GM04504 (cell line): Measurements from ENCODE around the gene TCEAL4.
"Not testable (repeated sequence)": the region's sequence is repeated elsewhere in the genome, so short reads cannot be mapped to it uniquely, and the experiment has no call there.

ENCODE experiments used
- DNase-seq: peaks from one replicate; pipeline ENCODE4 v3.0.0-alpha.2; 2012; ENCODE audit warnings: low read depth

Gene TCEAL4

GRCh38 chrX:103592295-103592694 lies 7.0 kb downstream of the TCEAL4 start:
- not testable (repeated sequence) for DNase-seq

- DNase-seq, result not testable (repeated sequence)
Observed at GRCh38 chrX:103595202-103595601, 9.9 kb downstream of the TCEAL4 start.

GRCh38 chrX:103607364-103608305 lies 22.3 kb downstream of the TCEAL4 start, which contains the start of gene TCEAL3:
Gene TCEAL3 (plus strand): TSS chrX:103607963. CDS start chrX:103609065, 1,102 bp downstream.
- no peak for DNase-seq

- no peak for DNase-seq
Observed at GRCh38 chrX:103608306-103608963, 23.1 kb downstream of the TCEAL4 start.

DNA sequence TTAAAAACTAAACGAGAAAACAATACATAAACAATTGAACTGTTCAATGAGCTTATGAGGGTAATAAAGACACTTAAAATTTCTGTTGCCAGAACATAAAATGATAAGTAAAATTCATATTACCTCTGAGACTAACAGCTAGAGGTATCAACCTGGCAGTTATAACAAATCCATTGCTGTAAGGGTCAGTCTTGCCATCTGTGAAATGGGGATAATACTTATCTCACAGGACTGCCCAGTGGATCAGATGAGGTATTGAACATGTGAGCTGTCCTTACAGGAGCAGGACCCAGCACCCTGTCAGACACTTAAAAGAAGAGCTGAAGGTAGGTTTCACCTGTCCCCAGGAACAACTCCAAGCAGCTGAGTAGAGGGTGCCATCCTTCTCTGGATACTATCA lies 25.0 kb downstream of the TCEAL4 start:
- no peak for DNase-seq

DNA sequence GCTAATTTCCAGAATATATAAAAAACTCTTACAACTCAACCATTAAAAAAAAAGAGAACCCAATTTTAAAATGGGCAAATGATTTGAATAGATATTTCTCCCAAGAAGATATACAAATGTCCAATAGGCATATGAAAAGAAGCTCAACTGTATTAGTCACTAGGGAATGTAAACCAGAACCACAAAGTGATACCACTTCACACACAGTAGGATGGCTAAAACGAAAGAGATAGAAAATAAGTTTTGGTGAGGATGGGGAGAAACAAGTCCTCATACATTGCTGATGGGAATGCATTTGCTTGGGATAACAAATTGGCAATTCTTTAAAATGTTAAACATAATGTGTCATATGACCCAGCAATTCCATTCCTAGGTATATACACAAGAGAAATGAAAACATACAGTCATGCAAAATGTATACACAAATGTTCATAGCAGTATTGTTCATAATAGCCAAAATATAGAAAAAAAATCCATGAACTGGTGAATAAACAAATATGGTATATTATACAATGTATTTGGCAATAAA lies 28.1 kb downstream of the TCEAL4 start:
- no peak for DNase-seq

- DNase-seq, result no peak
Observed at GRCh38 chrX:103614999-103615398, 29.7 kb downstream of the TCEAL4 start.

DNA sequence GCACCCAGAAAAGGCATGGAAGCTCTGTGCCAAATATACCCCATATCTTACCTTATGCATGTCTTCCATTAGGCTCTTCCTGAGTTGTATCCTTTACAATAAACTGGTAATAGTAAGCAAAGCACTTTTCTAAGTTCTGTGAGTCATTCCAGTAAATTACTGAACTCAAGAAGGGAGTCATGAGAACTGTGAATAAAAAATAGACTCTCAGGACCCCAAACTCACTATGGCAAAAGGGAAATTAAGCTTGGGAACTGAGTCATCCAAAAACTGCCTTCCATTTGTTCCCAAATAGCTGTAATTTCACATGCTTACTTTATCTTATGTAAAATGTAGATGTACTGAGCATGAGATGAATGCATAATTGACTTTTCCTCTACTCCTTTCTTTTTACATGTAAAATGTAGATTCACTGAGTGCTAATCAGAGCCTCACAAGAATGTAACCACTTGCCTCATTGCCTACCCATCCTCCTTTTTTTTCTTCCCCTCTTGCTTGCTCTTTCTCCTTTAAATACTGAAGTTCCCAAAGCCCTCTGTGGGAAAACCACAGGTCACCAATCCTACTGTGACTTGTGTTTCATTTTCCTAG lies 30.6 kb downstream of the TCEAL4 start:
- DNase-seq, result no peak

- no peak for DNase-seq
Observed at GRCh38 chrX:103616676-103617186, 31.4 kb downstream of the TCEAL4 start.

- no peak for DNase-seq
Observed at GRCh38 chrX:103624111-103624510, 38.8 kb downstream of the TCEAL4 start.

DNA sequence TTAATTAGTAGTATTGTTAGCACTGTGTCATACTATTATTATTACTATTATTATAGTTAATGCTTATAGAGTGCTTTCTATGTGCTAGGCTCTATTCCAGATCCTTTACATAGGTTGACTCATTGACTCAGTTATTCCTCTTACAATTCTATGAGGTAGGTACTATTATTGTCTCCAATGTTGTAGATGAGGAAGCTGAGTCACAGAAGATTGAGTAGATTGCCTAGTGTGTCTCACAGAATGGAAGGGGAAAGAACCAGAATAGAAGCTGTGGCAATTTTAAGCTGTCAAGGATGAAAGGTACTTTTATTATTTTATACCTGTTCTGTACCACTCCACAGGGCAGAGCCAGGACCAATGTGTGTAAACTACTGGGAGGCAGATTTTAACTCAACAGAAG lies 41.5 kb downstream of the TCEAL4 start:
- DNase-seq, result no peak

- no peak for DNase-seq
Observed at GRCh38 chrX:103628386-103629317, 43.3 kb downstream of the TCEAL4 start, which contains the start of gene TCEAL1. Gene TCEAL1 (plus strand): TSS chrX:103628975. CDS start chrX:103629917, 942 bp downstream.

DNA sequence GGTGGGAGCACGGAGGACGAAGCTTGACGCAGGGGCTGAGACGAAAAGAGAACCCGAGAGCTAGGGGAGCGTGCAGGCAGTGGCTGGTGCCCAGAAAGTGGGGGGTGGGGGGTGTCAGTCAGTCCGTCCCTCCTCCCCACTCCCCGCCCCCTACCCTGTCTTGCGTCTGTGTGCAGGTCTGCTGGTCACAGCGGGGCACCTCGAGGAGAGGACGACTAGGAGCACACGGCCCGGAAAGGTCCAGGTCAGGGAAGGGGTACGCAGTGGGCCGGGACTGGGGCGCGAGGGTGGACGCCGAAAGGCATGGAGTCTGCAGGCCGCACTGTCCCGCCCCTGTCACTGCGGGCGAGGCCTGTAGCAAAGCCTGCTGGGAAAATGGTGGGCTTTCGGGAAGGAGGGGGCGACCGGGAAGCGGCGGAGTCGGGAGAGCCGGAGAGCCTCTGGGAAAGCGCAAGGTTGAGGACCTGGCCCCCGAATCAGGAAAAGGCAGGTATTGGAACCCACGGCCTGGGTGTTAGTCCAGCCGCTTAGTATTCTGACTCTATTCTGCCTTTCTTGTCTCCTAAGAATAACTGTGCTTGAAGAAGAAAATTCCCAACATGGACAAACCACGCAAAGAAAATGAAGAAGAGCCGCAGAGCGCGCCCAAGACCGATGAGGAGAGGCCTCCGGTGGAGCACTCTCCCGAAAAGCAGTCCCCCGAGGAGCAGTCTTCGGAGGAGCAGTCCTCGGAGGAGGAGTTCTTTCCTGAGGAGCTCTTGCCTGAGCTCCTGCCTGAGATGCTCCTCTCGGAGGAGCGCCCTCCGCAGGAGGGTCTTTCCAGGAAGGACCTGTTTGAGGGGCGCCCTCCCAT lies 44.2 kb downstream of the TCEAL4 start:
- peak; percentile 39 for DNase-seq

DNA sequence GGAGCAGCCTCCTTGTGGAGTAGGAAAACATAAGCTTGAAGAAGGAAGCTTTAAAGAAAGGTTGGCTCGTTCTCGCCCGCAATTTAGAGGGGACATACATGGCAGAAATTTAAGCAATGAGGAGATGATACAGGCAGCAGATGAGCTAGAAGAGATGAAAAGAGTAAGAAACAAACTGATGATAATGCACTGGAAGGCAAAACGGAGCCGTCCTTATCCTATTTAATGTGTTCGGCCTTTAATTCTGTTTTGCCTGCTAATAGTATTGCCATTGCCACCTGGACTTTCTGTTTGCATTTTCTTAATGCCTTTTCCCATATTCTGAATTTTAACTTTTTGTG lies 44.8 kb downstream of the TCEAL4 start:
- DNase-seq, result no peak

DNA sequence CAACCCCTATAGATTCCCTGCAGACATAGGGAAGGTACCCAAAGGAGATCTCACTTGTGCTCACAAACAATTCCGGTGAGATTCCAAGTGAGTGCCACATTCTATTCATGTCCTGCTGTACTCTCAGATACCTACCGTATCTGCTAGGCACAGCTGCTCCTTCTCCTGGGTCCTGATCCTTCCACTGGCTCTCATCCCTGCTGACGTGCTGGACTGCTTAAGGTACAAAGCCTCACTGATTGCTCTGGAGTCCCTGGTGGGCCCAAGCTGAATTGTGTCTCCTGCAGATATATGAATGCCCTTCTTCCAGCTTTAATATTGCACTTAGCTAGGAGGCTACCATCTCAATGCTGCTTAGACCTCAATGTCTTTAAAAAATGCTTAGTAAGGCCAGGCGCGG lies 45.8 kb downstream of the TCEAL4 start:
- no peak for DNase-seq

DNA sequence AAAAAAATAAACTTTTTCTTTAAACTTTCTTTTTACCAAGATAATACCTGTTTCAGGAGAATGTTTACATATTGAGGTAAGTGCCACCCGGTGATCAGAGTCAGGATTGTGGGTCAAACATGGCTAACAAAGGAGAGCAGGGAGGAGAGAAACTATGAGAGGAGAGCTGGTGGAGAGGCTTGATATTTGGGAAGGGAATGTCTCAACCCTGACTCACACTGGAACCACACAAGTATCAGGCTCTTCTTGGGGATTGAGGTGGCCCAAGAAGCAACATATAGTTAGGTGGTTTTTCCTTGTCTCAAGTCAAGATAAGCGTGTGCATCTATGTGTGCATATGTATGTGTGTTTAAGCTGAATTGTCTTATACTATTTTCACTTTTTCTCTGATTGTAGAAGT lies 50.1 kb downstream of the TCEAL4 start:
- DNase-seq, result no peak
